ENCODE data around the gene CYB5A. TPM values are rescaled to one million over a fixed set of nuclear protein-coding genes. Genes with fewer than 3 reads are reported as not detected.

Gene CYB5A
- total and polyA plus RNA-seq, 7 donors: 13.4 to 35.6 (median 27.0) TPM

DNA sequence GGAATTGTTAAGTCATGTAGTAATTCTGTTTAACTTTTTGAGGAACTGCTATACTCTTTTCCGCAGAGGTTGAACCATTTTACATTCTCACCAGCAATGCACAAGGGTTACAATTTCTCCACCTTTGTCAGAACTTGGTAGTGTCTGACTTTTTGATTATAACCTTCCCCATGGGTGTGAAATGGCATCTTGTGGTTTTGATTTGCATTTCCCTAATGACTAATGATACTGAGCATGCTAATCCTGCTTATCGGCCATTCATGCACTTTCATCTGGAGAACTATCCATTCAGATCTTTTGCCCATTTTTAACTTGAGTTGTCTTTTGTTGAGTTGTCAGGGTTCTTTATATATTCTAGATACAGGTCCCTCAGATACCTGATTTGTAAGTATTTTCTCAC, 47.2 kb downstream of the CYB5A start:
- ATAC-seq: no peak
- intact Hi-C loops (cut with DNase I): no loop called here

GRCh38 chr18:74243127-74243526, 48.6 kb downstream of the CYB5A start:
- intact Hi-C loops (cut with DNase I): no loop called here
- TF ChIP-seq, protein P1, sequence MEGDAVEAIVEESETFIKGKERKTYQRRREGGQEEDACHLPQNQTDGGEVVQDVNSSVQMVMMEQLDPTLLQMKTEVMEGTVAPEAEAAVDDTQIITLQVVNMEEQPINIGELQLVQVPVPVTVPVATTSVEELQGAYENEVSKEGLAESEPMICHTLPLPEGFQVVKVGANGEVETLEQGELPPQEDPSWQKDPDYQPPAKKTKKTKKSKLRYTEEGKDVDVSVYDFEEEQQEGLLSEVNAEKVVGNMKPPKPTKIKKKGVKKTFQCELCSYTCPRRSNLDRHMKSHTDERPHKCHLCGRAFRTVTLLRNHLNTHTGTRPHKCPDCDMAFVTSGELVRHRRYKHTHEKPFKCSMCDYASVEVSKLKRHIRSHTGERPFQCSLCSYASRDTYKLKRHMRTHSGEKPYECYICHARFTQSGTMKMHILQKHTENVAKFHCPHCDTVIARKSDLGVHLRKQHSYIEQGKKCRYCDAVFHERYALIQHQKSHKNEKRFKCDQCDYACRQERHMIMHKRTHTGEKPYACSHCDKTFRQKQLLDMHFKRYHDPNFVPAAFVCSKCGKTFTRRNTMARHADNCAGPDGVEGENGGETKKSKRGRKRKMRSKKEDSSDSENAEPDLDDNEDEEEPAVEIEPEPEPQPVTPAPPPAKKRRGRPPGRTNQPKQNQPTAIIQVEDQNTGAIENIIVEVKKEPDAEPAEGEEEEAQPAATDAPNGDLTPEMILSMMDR (IDR thresholded peaks at IDR 0.05): no peak
- 61 to 71% (median 61%) methylated on average over 4 of the region's 4 CpGs for WGBS, 3 donors

More for the DNA sequence above, 47.2 kb downstream of the CYB5A start:
- no peaks in the 10 kb centered on the region for H3K9me3 ChIP-seq
- no peak overlapping the region for H3K27ac ChIP-seq
- TF ChIP-seq, protein P1 (IDR thresholded peaks at IDR 0.05): no peak
- 87 to 92% (median 90%) methylated on average over 2 of the region's 2 CpGs for WGBS, 3 donors
- no peak for DNase-seq
- H3K27me3 ChIP-seq (ENCODE audit: insufficient read depth in 3 of 3, low read length in 2 of 3): peaks cover 0 to 7% (median 0%) of the 10 kb centered on the region in 3 donors
- H3K4me3 ChIP-seq: no peak overlapping the region
- H3K4me1 ChIP-seq: no peaks in the 10 kb centered on the region
- no peaks in the 10 kb centered on the region for H3K36me3 ChIP-seq (ENCODE audit: insufficient read depth in 1 of 2, low read depth in 1 of 2)

DNA sequence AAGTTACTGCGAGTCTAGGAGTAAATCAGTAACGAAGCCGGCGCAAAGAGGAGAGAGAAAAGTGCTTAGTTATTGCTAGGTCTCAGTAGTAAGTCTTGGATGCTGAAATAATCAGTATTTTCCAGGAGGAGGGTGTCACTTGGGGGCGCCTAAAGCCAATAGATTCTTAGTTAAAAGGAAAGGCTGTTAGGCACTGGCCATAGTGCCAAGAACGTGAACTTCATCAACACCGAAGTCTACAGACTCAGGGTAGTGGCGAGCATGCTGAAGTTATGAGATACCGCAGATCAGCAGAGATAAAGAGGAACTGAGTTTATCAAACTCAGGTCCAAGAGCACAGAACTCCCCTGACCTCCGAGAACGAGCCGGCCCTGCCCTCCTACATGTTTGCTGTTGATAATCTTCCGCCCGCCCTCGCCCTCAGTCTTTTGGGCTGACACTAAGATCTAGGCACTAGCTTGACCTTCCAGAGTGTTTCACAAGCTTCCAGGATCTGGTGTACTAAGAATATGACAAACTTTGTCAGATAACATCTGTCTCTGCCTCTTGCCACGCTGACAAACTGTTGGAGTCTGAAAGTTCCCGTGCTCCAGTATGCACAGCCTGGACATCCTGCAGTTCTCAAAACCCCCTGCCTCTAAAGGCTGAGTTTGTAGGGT, 49.2 kb downstream of the CYB5A start:
- Histone ChIP-seq H3K4me3 (no peak overlapping the region), H3K27me3 (ENCODE audit: insufficient read depth in 3 of 3, low read length in 2 of 3) (peaks cover 0 to 7% (median 0%) of the 10 kb centered on the region in 3 donors), H3K4me1 (no peaks in the 10 kb centered on the region), H3K27ac (no peak overlapping the region), H3K36me3 (ENCODE audit: insufficient read depth in 1 of 2, low read depth in 1 of 2) (no peaks in the 10 kb centered on the region), H3K9me3 (no peaks in the 10 kb centered on the region)
- intact Hi-C loops (cut with DNase I): no loop called here
- no peak for ATAC-seq
- TF ChIP-seq, protein P1 (IDR thresholded peaks at IDR 0.05): no peak
- 74 to 79% (median 76%) methylated on average over 17 of the region's 17 CpGs for WGBS, 3 donors
- DNase-seq: no peak

More at GRCh38 chr18:74243127-74243526, 48.6 kb downstream of the CYB5A start:
- ATAC-seq (no peak), DNase-seq (no peak)
- no peaks in the 10 kb centered on the region for H3K9me3 ChIP-seq
- H3K27ac ChIP-seq: no peak overlapping the region
- no peaks in the 10 kb centered on the region for H3K36me3 ChIP-seq (ENCODE audit: insufficient read depth in 1 of 2, low read depth in 1 of 2)
- peaks cover 0 to 7% (median 0%) of the 10 kb centered on the region in 3 donors for H3K27me3 ChIP-seq (ENCODE audit: insufficient read depth in 3 of 3, low read length in 2 of 3)
- no peak overlapping the region for H3K4me3 ChIP-seq
- no peaks in the 10 kb centered on the region for H3K4me1 ChIP-seq

GRCh38 chr18:74241970-74242369, 49.8 kb downstream of the CYB5A start:
- Histone ChIP-seq H3K4me1 (no peaks in the 10 kb centered on the region), H3K36me3 (ENCODE audit: insufficient read depth in 1 of 2, low read depth in 1 of 2) (no peaks in the 10 kb centered on the region), H3K9me3 (no peaks in the 10 kb centered on the region), H3K27me3 (ENCODE audit: insufficient read depth in 3 of 3, low read length in 2 of 3) (peaks cover 0 to 7% (median 0%) of the 10 kb centered on the region in 3 donors), H3K4me3 (no peak overlapping the region), H3K27ac (no peak overlapping the region)
- WGBS, 3 donors: 66 to 80% (median 76%) methylated on average over 3 of the region's 3 CpGs
- intact Hi-C loops (cut with DNase I): no loop called here
- no peak for ATAC-seq
- TF ChIP-seq, protein P1 (IDR thresholded peaks at IDR 0.05): no peak
- DNase-seq: no peak

DNA sequence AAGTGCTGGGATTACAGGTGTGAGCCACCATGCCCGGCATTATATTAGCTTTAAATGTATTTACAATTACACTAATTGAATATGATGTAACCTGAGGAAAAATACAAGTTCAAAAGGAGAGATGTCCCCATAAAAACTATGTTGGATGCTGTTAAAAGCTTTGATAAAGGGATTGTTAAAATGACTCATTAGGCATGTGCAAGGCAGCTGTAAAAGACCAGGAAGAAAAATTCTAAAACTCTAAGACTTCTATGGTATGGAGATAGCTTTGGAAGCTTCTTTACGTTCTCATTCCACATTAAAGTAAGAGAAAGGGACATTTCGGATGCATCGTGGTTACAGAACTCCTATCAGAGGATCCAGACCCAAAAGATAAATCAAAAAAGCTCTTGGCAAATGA, 50.3 kb downstream of the CYB5A start:
- no peaks in the 10 kb centered on the region for H3K4me1 ChIP-seq
- H3K9me3 ChIP-seq: no peaks in the 10 kb centered on the region
- intact Hi-C loops (cut with DNase I): no loop called here
- TF ChIP-seq, protein P1 (IDR thresholded peaks at IDR 0.05): no peak
- no peaks in the 10 kb centered on the region for H3K36me3 ChIP-seq (ENCODE audit: insufficient read depth in 1 of 2, low read depth in 1 of 2)
- WGBS, 3 donors: 85 to 91% (median 88%) methylated on average over 4 of the region's 4 CpGs
- no peak for ATAC-seq
- no peak for DNase-seq
- peaks cover 0 to 7% (median 0%) of the 10 kb centered on the region in 3 donors for H3K27me3 ChIP-seq (ENCODE audit: insufficient read depth in 3 of 3, low read length in 2 of 3)
- H3K27ac ChIP-seq: no peak overlapping the region
- H3K4me3 ChIP-seq: no peak overlapping the region
